BLaER1 treated with 17β-estradiol and CSF1 and Interleukin-3, amounts not matched to agents 10 nM and 100 nM (cell line): ENCODE measurements around the gene FDXR.
A peak's percentile ranks its signal among the peaks of the same experiment; 100 is the strongest.

Experiments
- H3K27ac ChIP-seq, 11 experiments: shearing (Covaris generic); formaldehyde crosslinking; 2 replicates each; pipeline ENCODE4 v1.8.1; 2022
- H3K27me3 ChIP-seq, 11 experiments: shearing (Covaris generic); formaldehyde crosslinking; 2 replicates each; pipeline ENCODE4 v1.8.1; 2022
- H3K36me3 ChIP-seq, 11 experiments: shearing (Covaris generic); formaldehyde crosslinking; 2 replicates each; pipeline ENCODE4 v1.8.1; 2022
- H3K4me1 ChIP-seq, 10 experiments: shearing (Covaris generic); formaldehyde crosslinking; 2 replicates each; pipeline ENCODE4 v1.8.1; 2022
- H3K4me2 ChIP-seq, 11 experiments: shearing (Covaris generic); formaldehyde crosslinking; 2 replicates each; pipeline ENCODE4 v1.8.1; 2022
- H3K4me3 ChIP-seq, 10 experiments: shearing (Covaris generic); formaldehyde crosslinking; 2 replicates each; pipeline ENCODE4 v1.8.1; 2022
- H3K9ac ChIP-seq, 11 experiments: shearing (Covaris generic); formaldehyde crosslinking; 2 replicates each; pipeline ENCODE4 v1.8.1; 2022
- H3K9me3 ChIP-seq, 11 experiments: shearing (Covaris generic); formaldehyde crosslinking; replicated peaks in 1 of 11; 2 replicates each; pipeline ENCODE4 v1.8.1; 2022
- H4K20me1 ChIP-seq, 11 experiments: shearing (Covaris generic); formaldehyde crosslinking; 2 replicates each; pipeline ENCODE4 v1.8.1; 2022
- Cebpa-rat ChIP-seq, 11 experiments: shearing (Covaris generic); IDR thresholded peaks; 2 replicates each; pipeline ENCODE4 v1.8.1; 2022

FDXR gene, protein sequence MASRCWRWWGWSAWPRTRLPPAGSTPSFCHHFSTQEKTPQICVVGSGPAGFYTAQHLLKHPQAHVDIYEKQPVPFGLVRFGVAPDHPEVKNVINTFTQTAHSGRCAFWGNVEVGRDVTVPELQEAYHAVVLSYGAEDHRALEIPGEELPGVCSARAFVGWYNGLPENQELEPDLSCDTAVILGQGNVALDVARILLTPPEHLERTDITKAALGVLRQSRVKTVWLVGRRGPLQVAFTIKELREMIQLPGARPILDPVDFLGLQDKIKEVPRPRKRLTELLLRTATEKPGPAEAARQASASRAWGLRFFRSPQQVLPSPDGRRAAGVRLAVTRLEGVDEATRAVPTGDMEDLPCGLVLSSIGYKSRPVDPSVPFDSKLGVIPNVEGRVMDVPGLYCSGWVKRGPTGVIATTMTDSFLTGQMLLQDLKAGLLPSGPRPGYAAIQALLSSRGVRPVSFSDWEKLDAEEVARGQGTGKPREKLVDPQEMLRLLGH

DNA sequence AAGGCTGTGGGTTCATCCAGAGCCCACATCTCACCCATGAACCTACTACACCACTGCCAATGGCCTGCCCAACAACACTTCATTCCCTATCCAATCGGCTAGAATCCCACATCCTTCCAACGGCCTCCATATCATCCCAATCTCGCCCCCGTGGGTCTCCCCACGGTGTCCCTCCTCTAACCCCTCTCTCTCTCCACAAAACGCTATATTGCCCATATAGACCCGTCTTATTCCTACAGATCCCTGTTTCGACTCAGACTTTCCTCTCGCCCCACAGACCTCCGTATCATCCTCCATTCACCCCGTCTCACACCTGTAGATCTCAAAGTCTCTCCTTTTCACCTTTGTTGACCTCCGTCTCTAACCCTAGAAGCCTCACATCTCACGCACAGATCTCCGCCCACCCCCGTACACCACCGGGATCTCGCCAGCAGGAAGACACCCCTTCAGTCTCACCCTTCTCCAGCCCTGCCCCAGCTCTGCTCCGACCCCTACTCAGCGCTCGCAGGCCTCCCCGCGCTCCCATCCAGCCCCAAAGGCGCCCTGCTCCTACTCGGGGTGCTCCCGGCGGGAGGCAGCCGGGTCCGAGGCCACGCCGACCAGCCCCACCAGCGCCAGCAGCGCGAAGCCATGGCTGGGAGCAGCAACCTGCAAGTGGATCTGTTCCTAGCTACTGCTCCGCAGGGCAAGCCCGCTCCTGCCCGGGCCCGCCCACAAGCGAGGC is at the start of gene FDXR:
Gene FDXR, minus strand, starts transcription at position 682 of the 724 bp plus-strand sequence. Its CDS starts 50 bp downstream, at position 632.
- TF ChIP-seq Cebpa-rat (IDR thresholded peaks at IDR 0.05) = no peak
- Histone ChIP-seq H3K4me3 (peak within 1 kb of the TSS; percentile 66 to 82 (median 74)), H3K36me3 (no peaks in the 10 kb centered on the region), H3K4me2 (peak within 1 kb of the TSS; percentile 85 to 99 (median 93)), H3K27me3 (no peaks in the 10 kb centered on the region), H4K20me1 (peaks cover 0 to 14% (median 0%) of the 10 kb centered on the region in 11 experiments; a peak in 3 of 22 replicates), H3K9me3 (no peaks in the 10 kb centered on the region), H3K9ac (peak within 1 kb of the TSS; percentile 82 to 92 (median 88)), H3K4me1 (peaks cover 23 to 32% (median 28%) of the 10 kb centered on the region in 10 experiments), H3K27ac (peak within 1 kb of the TSS; percentile 83 to 95 (median 90))

- no peak for TF ChIP-seq Cebpa-rat (IDR thresholded peaks at IDR 0.05)
- Histone ChIP-seq H3K4me2 (no peak overlapping the region), H3K36me3 (no peaks in the 10 kb centered on the region), H3K27me3 (peaks cover 68 to 89% (median 81%) of the 10 kb centered on the region in 11 experiments), H3K27ac (no peak overlapping the region), H3K4me1 (peaks cover 0 to 28% (median 15%) of the 10 kb centered on the region in 10 experiments; a peak in 13 of 20 replicates), H3K4me3 (no peak overlapping the region), H4K20me1 (peaks cover 0 to 43% (median 6%) of the 10 kb centered on the region in 11 experiments; a peak in 9 of 22 replicates), H3K9me3 (no peaks in the 10 kb centered on the region), H3K9ac (no peak overlapping the region)
Observed at GRCh38 chr17:74922172-74922571, 49.4 kb upstream of the FDXR start.

DNA sequence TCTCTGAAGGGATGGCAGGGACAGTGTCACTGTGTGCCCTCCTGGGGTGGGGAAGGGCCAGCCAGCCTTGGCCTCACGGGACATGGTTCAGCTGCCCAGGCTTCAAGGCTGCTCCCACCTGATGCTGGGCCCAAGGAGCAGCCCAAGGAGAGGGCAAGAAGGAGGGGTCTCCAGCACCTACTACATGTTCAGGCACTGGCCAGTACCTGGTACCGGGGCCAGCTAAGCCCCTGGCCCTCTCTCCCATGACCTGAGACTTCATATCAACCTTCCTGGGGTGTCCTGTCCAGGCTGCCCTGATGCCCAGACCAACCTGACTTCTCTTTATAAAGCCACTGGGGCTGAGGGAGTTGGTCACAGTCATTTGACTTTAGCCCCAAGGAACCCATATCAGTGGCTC is 49.0 kb upstream of the FDXR start:
- no peaks in the 10 kb centered on the region for H3K9me3 ChIP-seq
- H3K27ac ChIP-seq = no peak overlapping the region
- peaks cover 68 to 85% (median 78%) of the 10 kb centered on the region in 11 experiments for H3K27me3 ChIP-seq
- H3K36me3 ChIP-seq = no peaks in the 10 kb centered on the region
- peaks cover 0 to 43% (median 6%) of the 10 kb centered on the region in 11 experiments; a peak in 9 of 22 replicates for H4K20me1 ChIP-seq
- no peak overlapping the region for H3K9ac ChIP-seq
- no peak for TF ChIP-seq Cebpa-rat (IDR thresholded peaks at IDR 0.05)
- H3K4me1 ChIP-seq = peaks cover 0 to 31% (median 16%) of the 10 kb centered on the region in 10 experiments; a peak in 13 of 20 replicates
- no peak overlapping the region for H3K4me3 ChIP-seq
- H3K4me2 ChIP-seq = no peak overlapping the region

GRCh38 chr17:74921026-74921681 is 48.4 kb upstream of the FDXR start:
- no peak overlapping the region for H3K27ac ChIP-seq
- H3K4me2 ChIP-seq = no peak overlapping the region
- peaks cover 66 to 78% (median 73%) of the 10 kb centered on the region in 11 experiments for H3K27me3 ChIP-seq
- peaks cover 0 to 43% (median 6%) of the 10 kb centered on the region in 11 experiments; a peak in 9 of 22 replicates for H4K20me1 ChIP-seq
- H3K9me3 ChIP-seq = no peaks in the 10 kb centered on the region
- H3K9ac ChIP-seq = no peak overlapping the region
- no peak for TF ChIP-seq Cebpa-rat (IDR thresholded peaks at IDR 0.05)
- peaks cover 0 to 31% (median 16%) of the 10 kb centered on the region in 10 experiments; a peak in 13 of 20 replicates for H3K4me1 ChIP-seq
- no peak overlapping the region for H3K4me3 ChIP-seq
- no peaks in the 10 kb centered on the region for H3K36me3 ChIP-seq

DNA sequence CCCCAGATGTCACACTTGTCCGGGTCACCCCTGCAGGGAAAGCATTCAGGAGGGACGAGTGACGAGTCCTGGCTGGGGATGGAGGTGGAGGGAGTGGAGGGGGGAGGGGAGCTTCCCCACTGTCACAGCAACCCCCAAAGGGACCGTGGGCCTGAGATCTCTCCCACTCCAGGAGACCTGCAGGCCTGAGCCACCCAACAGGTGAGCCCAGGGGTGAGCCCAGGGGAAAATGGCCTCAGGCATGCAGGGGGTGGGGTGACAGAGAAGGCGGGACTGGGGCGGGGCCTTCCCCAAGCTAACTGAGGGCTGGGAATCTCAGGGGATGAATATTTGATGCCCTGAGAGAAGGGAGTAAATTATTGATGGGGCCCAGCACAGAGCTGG is 47.8 kb upstream of the FDXR start:
- no peaks in the 10 kb centered on the region for H3K9me3 ChIP-seq
- no peak overlapping the region for H3K4me2 ChIP-seq
- peaks cover 0 to 43% (median 6%) of the 10 kb centered on the region in 11 experiments; a peak in 9 of 22 replicates for H4K20me1 ChIP-seq
- H3K27me3 ChIP-seq = peaks cover 61 to 73% (median 68%) of the 10 kb centered on the region in 11 experiments
- no peak for TF ChIP-seq Cebpa-rat (IDR thresholded peaks at IDR 0.05)
- peaks cover 0 to 31% (median 16%) of the 10 kb centered on the region in 10 experiments; a peak in 13 of 20 replicates for H3K4me1 ChIP-seq
- H3K4me3 ChIP-seq = no peak overlapping the region
- no peaks in the 10 kb centered on the region for H3K36me3 ChIP-seq
- H3K9ac ChIP-seq = no peak overlapping the region
- H3K27ac ChIP-seq = no peak overlapping the region

DNA sequence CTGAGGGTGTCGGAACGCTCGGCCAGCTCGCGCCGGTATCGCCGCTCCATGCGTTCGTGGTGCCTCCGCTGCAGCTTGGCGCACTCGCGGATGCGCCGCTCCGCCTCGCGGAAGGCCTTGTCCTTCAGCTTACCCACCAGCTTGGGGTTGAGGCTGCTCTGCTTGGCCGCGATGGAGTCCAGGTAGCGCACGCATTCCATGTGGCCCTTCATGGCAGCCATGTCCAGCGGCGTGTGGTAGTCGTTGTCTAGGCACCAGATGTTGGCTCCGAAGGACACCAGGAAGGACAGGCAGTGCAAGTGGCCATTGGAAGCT is 47.5 kb upstream of the FDXR start:
- H3K4me1 ChIP-seq = peaks cover 0 to 31% (median 16%) of the 10 kb centered on the region in 10 experiments; a peak in 13 of 20 replicates
- no peak overlapping the region for H3K4me2 ChIP-seq
- TF ChIP-seq Cebpa-rat (IDR thresholded peaks at IDR 0.05) = no peak
- no peak overlapping the region for H3K27ac ChIP-seq
- peaks cover 0 to 43% (median 6%) of the 10 kb centered on the region in 11 experiments; a peak in 9 of 22 replicates for H4K20me1 ChIP-seq
- H3K4me3 ChIP-seq = no peak overlapping the region
- H3K9me3 ChIP-seq = no peaks in the 10 kb centered on the region
- H3K36me3 ChIP-seq = no peaks in the 10 kb centered on the region
- H3K9ac ChIP-seq = no peak overlapping the region
- H3K27me3 ChIP-seq = peaks cover 57 to 69% (median 64%) of the 10 kb centered on the region in 11 experiments

- H4K20me1 ChIP-seq = peaks cover 0 to 37% (median 6%) of the 10 kb centered on the region in 11 experiments; a peak in 9 of 22 replicates
- no peaks in the 10 kb centered on the region for H3K9me3 ChIP-seq
- no peak overlapping the region for H3K9ac ChIP-seq
- peaks cover 0 to 33% (median 16%) of the 10 kb centered on the region in 10 experiments; a peak in 14 of 20 replicates for H3K4me1 ChIP-seq
- H3K4me2 ChIP-seq = peak overlapping the region in 3 of 11 experiments; percentile 2 to 12 (median 9); a peak in 2 of 22 replicates
- H3K27me3 ChIP-seq = peaks cover 51 to 64% (median 58%) of the 10 kb centered on the region in 11 experiments
- no peaks in the 10 kb centered on the region for H3K36me3 ChIP-seq
- TF ChIP-seq Cebpa-rat (IDR thresholded peaks at IDR 0.05) = no peak
- no peak overlapping the region for H3K4me3 ChIP-seq
- H3K27ac ChIP-seq = no peak overlapping the region
Observed at GRCh38 chr17:74919440-74920305, 46.9 kb upstream of the FDXR start.

- Histone ChIP-seq H3K9me3 (peaks cover 0 to 5% (median 1%) of the 10 kb centered on the region in 11 experiments; a peak in 10 of 22 replicates), H3K4me3 (no peak overlapping the region), H3K4me1 (peaks cover 0 to 26% (median 13%) of the 10 kb centered on the region in 10 experiments; a peak in 14 of 20 replicates), H3K36me3 (no peaks in the 10 kb centered on the region), H3K4me2 (no peak overlapping the region; a peak in 1 of 22 replicates), H3K27me3 (peaks cover 43 to 56% (median 51%) of the 10 kb centered on the region in 11 experiments), H3K27ac (no peak overlapping the region), H4K20me1 (peaks cover 0 to 29% (median 5%) of the 10 kb centered on the region in 11 experiments; a peak in 9 of 22 replicates), H3K9ac (no peak overlapping the region)
- no peak for TF ChIP-seq Cebpa-rat (IDR thresholded peaks at IDR 0.05)
Observed at GRCh38 chr17:74918906-74919305, 46.1 kb upstream of the FDXR start.
